Gastrocnemius medialis (tissue), 4 donors: ENCODE measurements around the gene POLR2A.
"Not testable (repeated sequence)": the region's sequence is repeated elsewhere in the genome, so short reads cannot be mapped to it uniquely, and the experiment has no call there.

Experiments
- CTCF ChIP-seq, 5 experiments: fragments of 450-650 bp in 3 of 5; fragments of 200-600 bp in 2 of 5; sonication (generic) in 2 of 5; IDR thresholded peaks in 4 of 5; conservative IDR thresholded peaks in 1 of 5; 1 replicate in 4 of 5; 2 replicates in 1 of 5; pipeline ENCODE4 v1.5.1; 2016 to 2019; ENCODE audit warnings: antibody characterized with exemption in 5 of 5, mild to moderate bottlenecking in 3 of 5, moderate library complexity in 3 of 5
- POLR2A ChIP-seq, 2 donors: fragments of 450-650 bp; IDR thresholded peaks; one replicate each; pipeline ENCODE4 v1.6.1; 2017; ENCODE audit warnings: antibody characterized with exemption in 2 of 2, mild to moderate bottlenecking in 2 of 2, moderate library complexity in 2 of 2

- TF ChIP-seq CTCF (IDR thresholded peaks at IDR 0.05 in 4 of 5, conservative IDR thresholded peaks at IDR 0.05 in 1 of 5); POLR2A (IDR thresholded peaks at IDR 0.05): not testable (repeated sequence)
These were observed 9.4 kb upstream of the POLR2A start for GRCh38 chr17:7474767-7475166.
